ENCODE measurements around the gene VGLL4. TPM values are rescaled to one million over a fixed set of nuclear protein-coding genes. Genes with fewer than 3 reads are reported as not detected.
A peak's percentile ranks its signal among the peaks of the same experiment; 100 is the strongest.
"Not testable (repeated sequence)": the region's sequence is repeated elsewhere in the genome, so short reads cannot be mapped to it uniquely, and the experiment has no call there.

The VGLL4 gene
- total RNA-seq, 1 donor from 2014 or later: 45.5 TPM

GRCh38 chr3:11574981-11575669, 68.6 kb downstream of the VGLL4 start:
- ATAC-seq: no peak

DNA sequence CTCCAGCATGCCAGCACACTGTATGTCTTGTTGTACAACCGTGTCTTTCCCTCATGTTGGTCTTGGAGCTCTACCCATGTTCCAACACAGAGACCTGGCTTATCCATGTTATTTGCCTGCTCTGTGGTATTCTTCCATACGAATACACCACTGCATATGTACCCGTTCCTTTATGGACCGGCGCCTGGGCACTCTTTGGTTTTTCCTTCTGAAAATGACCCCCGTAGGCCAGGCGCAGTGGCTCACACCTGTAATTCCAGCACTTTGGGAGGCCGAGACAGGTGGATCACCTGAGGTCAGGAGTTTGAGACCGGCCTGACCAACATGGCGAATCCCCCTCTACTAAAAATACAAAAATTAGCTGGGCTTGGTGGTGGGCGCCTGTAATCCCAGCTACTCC, 71.1 kb downstream of the VGLL4 start:
- Histone ChIP-seq H3K36me3 (peaks cover 25% of the 10 kb centered on the region), H3K4me1 (peaks cover 34% of the 10 kb centered on the region)
- H3K9me3 ChIP-seq; H3K4me3 ChIP-seq; H3K27me3 ChIP-seq (ENCODE audit: low read depth); ATAC-seq; intact Hi-C loops (cut with DNase I); DNase-seq; H3K27ac ChIP-seq: not testable (repeated sequence)

More at GRCh38 chr3:11574981-11575669, 68.6 kb downstream of the VGLL4 start:
- no peak overlapping the region for H3K4me3 ChIP-seq
- no peaks in the 10 kb centered on the region for H3K27me3 ChIP-seq (ENCODE audit: low read depth)
- no peak overlapping the region for H3K27ac ChIP-seq
- no peaks in the 10 kb centered on the region for H3K9me3 ChIP-seq
- intact Hi-C loops (cut with DNase I): no loop called here
- DNase-seq: no peak
- peaks cover 18% of the 10 kb centered on the region for H3K4me1 ChIP-seq
- peaks cover 25% of the 10 kb centered on the region for H3K36me3 ChIP-seq
- TF ChIP-seq, protein P1, sequence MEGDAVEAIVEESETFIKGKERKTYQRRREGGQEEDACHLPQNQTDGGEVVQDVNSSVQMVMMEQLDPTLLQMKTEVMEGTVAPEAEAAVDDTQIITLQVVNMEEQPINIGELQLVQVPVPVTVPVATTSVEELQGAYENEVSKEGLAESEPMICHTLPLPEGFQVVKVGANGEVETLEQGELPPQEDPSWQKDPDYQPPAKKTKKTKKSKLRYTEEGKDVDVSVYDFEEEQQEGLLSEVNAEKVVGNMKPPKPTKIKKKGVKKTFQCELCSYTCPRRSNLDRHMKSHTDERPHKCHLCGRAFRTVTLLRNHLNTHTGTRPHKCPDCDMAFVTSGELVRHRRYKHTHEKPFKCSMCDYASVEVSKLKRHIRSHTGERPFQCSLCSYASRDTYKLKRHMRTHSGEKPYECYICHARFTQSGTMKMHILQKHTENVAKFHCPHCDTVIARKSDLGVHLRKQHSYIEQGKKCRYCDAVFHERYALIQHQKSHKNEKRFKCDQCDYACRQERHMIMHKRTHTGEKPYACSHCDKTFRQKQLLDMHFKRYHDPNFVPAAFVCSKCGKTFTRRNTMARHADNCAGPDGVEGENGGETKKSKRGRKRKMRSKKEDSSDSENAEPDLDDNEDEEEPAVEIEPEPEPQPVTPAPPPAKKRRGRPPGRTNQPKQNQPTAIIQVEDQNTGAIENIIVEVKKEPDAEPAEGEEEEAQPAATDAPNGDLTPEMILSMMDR (IDR thresholded peaks at IDR 0.05): no peak

- intact Hi-C loops (cut with DNase I): no loop called here
- TF ChIP-seq, protein P1 (IDR thresholded peaks at IDR 0.05): no peak
- H3K4me3 ChIP-seq: no peak overlapping the region
- peak; percentile 38 to 41 for ATAC-seq
- no peak for DNase-seq
- H3K9me3 ChIP-seq: no peaks in the 10 kb centered on the region
- H3K4me1 ChIP-seq: peaks cover 31% of the 10 kb centered on the region
- H3K36me3 ChIP-seq: peaks cover 26% of the 10 kb centered on the region
- H3K27me3 ChIP-seq (ENCODE audit: low read depth): no peaks in the 10 kb centered on the region
- peak overlapping the region; percentile 46 for H3K27ac ChIP-seq
These were observed 72.8 kb downstream of the VGLL4 start for GRCh38 chr3:11570789-11571495.

- H3K4me1 ChIP-seq: peaks cover 31% of the 10 kb centered on the region
- intact Hi-C loops (cut with DNase I): no loop called here
- H3K27me3 ChIP-seq (ENCODE audit: low read depth): no peaks in the 10 kb centered on the region
- no peaks in the 10 kb centered on the region for H3K9me3 ChIP-seq
- no peak for DNase-seq
- H3K36me3 ChIP-seq: peaks cover 28% of the 10 kb centered on the region
- H3K27ac ChIP-seq: peak overlapping the region; percentile 46
- ATAC-seq: no peak
- no peak overlapping the region for H3K4me3 ChIP-seq
- TF ChIP-seq, protein P1 (IDR thresholded peaks at IDR 0.05): no peak
These were observed 73.5 kb downstream of the VGLL4 start for GRCh38 chr3:11570251-11570650.

DNA sequence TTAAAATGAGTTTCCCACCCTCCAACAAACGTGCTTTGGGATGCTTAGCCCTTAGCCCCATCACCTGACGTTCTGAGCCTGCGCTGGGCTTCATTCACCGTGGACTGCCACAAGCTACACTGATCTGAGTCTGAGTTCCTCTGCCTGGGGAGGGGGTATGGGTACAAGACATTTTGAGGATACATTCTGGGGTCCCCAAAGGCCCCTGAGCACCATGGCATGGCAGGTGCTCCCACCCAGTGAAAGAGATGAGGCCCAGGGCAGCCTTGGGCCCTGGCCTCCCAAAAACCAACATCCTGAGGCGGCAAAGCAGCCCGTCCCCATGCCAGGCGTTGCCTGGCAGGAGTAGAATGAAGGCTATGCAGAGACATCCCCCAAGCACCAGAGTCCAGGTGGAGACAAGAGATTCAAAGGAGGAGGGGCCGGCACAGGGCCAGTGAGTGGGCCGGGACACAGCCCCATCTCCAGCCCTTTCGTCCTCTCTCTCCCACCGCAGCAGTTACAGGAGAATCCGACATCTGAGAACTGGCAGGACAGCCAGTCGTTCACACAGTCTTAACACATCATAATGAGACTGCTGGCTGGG, 74.5 kb downstream of the VGLL4 start:
- ATAC-seq (no peak), DNase-seq (no peak)
- H3K4me1 ChIP-seq: peaks cover 31% of the 10 kb centered on the region
- no peak overlapping the region for H3K4me3 ChIP-seq
- TF ChIP-seq, protein P1 (IDR thresholded peaks at IDR 0.05): no peak
- no peaks in the 10 kb centered on the region for H3K27me3 ChIP-seq (ENCODE audit: low read depth)
- no peaks in the 10 kb centered on the region for H3K9me3 ChIP-seq
- peak overlapping the region; percentile 73 for H3K27ac ChIP-seq
- peaks cover 34% of the 10 kb centered on the region for H3K36me3 ChIP-seq
- intact Hi-C loops (cut with DNase I): no loop called here
